ENCODE results near the gene PHLDB1.

The PHLDB1 gene

GRCh38 chr11:118622376-118623268 lies 15.2 kb downstream of the PHLDB1 start:
- H3K27ac Mint-ChIP-seq: no peak overlapping the region
- H3K27me3 Mint-ChIP-seq: peaks cover 15% of the 10 kb centered on the region
- H3K4me1 Mint-ChIP-seq: peaks cover 11% of the 10 kb centered on the region
- DNase-seq (no peak), ATAC-seq (no peak)
- H3K9me3 Mint-ChIP-seq: no peaks in the 10 kb centered on the region
- no peaks in the 10 kb centered on the region for H3K36me3 Mint-ChIP-seq (ENCODE audit: low read depth)
- H3K4me3 Mint-ChIP-seq: no peak overlapping the region

DNA sequence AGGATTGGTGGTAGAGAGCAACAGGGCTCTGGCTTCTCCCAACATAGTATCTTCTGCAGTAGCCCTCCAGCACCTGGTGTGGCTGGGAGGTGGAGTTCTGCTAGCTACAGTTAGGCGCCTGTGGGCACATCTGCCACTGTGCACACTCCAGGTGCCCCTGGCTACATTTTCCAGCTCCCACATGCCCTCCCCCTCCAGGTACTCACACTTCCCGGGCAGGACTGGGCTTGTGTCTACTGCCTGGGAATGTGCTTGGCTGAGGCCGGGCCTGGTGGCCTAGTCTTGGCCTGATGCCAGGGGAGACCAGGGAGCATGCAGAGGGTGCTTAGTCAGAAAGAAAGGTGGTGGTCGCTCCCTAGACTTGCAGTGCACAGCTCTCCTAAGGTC lies 15.8 kb downstream of the PHLDB1 start:
- H3K27me3 Mint-ChIP-seq: peaks cover 15% of the 10 kb centered on the region
- H3K9me3 Mint-ChIP-seq: no peaks in the 10 kb centered on the region
- peaks cover 11% of the 10 kb centered on the region for H3K4me1 Mint-ChIP-seq
- H3K27ac Mint-ChIP-seq: no peak overlapping the region
- no peaks in the 10 kb centered on the region for H3K36me3 Mint-ChIP-seq (ENCODE audit: low read depth)
- no peak for ATAC-seq
- no peak overlapping the region for H3K4me3 Mint-ChIP-seq
- no peak for DNase-seq

DNA sequence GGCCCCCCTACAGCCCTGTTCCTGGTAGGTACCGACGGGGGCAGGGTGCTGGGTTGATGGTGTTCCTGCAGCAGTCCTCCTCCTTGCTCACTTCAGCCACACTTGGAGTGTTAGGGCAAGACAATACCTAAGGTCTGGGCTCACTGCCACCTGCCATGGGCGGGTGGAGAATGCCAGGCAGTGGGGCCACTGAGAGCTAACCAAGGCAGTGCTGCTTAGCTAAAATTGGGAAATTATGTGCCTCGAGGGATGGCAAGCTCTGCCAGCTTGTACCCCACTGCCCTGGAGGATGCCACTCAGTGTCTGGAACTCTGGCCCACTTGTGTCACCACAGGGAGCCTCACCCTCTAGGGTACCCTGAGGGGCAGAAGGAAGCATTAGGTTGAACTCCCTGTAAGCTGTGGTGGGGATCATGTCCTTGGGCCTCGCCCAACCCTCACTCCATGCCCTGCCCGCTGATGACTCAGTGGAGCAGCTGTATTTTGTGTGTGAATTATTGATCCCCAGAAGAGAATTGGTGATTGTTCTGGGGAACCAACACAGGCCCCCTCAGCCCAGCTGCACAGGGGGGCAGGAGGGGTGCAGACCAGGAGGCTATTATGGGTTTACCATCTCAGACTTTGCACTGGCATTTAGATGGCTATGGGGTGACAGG lies 17.7 kb downstream of the PHLDB1 start:
- ATAC-seq (no peak), DNase-seq (no peak)
- Mint-ChIP-seq H3K4me3 (no peak overlapping the region), H3K27ac (no peak overlapping the region), H3K4me1 (peaks cover 7% of the 10 kb centered on the region), H3K9me3 (no peaks in the 10 kb centered on the region), H3K36me3 (ENCODE audit: low read depth) (no peaks in the 10 kb centered on the region), H3K27me3 (peaks cover 12% of the 10 kb centered on the region)

- ATAC-seq (no peak), DNase-seq (no peak)
- H3K4me3 Mint-ChIP-seq: no peak overlapping the region
- peaks cover 7% of the 10 kb centered on the region for H3K27me3 Mint-ChIP-seq
- no peaks in the 10 kb centered on the region for H3K9me3 Mint-ChIP-seq
- no peak overlapping the region for H3K27ac Mint-ChIP-seq
- H3K36me3 Mint-ChIP-seq (ENCODE audit: low read depth): no peaks in the 10 kb centered on the region
- peaks cover 5% of the 10 kb centered on the region for H3K4me1 Mint-ChIP-seq
Observed at GRCh38 chr11:118625976-118626375, 18.6 kb downstream of the PHLDB1 start.

DNA sequence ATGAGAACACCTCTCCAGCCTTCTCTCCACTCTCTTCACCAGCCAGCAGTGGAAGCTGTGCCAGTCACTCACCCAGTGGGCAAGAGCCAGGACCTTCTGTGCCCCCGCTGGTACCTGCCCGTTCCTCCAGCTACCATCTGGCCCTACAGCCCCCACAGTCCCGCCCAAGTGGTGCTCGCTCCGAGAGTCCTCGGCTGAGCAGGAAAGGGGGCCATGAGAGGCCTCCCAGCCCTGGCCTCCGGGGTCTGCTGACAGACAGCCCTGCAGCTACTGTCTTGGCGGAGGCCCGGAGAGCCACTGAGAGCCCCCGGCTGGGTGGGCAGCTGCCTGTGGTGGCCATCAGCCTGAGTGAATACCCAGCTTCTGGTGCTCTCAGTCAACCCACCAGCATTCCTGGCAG lies 20.2 kb downstream of the PHLDB1 start:
- ATAC-seq (no peak), DNase-seq (no peak)
- no peaks in the 10 kb centered on the region for H3K27me3 Mint-ChIP-seq
- H3K36me3 Mint-ChIP-seq (ENCODE audit: low read depth): no peaks in the 10 kb centered on the region
- H3K4me3 Mint-ChIP-seq: no peak overlapping the region
- no peaks in the 10 kb centered on the region for H3K9me3 Mint-ChIP-seq
- no peaks in the 10 kb centered on the region for H3K4me1 Mint-ChIP-seq
- no peak overlapping the region for H3K27ac Mint-ChIP-seq

DNA sequence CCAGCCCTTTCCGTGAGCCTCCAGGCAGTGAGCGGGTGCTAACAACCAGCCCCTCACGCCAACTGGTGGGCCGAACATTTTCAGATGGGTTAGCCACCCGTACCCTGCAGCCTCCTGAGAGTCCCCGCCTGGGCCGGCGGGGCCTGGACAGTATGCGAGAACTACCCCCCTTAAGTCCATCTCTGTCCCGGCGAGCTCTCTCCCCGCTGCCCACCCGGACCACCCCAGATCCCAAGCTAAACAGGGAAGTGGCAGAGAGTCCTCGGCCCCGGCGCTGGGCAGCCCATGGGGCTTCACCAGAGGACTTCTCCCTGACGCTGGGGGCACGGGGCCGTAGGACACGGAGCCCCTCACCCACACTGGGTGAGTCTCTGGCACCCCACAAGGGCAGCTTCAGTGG lies 20.6 kb downstream of the PHLDB1 start:
- Mint-ChIP-seq H3K27ac (no peak overlapping the region), H3K9me3 (no peaks in the 10 kb centered on the region), H3K4me1 (no peaks in the 10 kb centered on the region), H3K4me3 (no peak overlapping the region), H3K27me3 (no peaks in the 10 kb centered on the region), H3K36me3 (ENCODE audit: low read depth) (no peaks in the 10 kb centered on the region)
- DNase-seq (no peak), ATAC-seq (no peak)

DNA sequence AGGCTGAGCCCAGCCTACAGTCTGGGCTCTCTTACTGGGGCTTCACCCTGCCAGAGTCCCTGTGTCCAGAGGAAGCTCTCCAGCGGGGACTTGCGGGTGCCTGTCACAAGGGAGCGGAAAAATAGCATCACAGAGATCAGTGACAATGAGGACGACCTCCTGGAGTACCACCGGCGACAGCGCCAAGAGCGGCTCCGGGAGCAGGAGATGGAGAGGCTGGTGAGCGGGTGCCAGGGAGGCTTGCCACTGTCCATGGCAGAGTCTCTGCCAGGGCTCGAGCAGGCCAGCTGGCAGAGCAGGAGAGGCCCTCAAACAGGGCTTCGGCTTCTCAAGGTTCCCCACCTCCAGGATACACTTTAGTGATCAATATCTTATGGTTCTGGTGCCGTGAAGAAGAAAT lies 21.0 kb downstream of the PHLDB1 start:
- DNase-seq: no peak
- no peaks in the 10 kb centered on the region for H3K27me3 Mint-ChIP-seq
- H3K27ac Mint-ChIP-seq: no peak overlapping the region
- no peaks in the 10 kb centered on the region for H3K4me1 Mint-ChIP-seq
- H3K9me3 Mint-ChIP-seq: no peaks in the 10 kb centered on the region
- H3K4me3 Mint-ChIP-seq: no peak overlapping the region
- no peaks in the 10 kb centered on the region for H3K36me3 Mint-ChIP-seq (ENCODE audit: low read depth)
- ATAC-seq: no peak

DNA sequence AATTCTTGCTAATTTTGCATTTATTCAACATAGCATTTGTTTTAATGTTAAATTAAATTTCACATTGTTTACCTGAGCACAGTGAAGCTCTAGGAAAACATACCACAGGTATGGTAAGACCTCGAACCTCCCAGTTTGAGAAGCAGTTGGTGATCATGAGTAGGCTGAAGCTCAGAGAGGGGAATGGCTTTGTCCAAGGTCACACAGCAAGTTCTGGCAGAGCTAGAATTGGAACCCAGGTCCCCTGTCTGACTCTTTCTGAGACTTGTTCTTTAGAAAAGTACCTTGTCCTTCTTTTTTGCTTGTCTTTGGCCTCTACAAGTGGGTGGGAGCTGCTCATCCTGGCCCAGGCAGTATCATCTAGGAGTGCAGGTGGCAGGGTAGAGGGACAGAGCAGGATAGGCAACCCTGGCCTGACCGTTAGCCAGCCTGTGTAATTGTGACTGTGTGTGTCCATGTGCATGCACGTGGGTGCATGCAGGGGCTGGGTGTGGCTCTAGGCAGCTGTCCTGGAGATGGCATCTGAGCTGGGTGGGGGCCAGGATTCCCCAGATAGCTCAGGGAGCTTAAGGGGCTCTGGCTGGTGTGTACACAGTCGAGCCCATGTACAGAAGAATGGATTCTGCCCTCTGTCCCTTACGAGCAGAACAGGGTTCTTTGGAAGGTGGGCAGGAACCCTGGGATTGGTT lies 21.6 kb downstream of the PHLDB1 start:
- DNase-seq: no peak
- Mint-ChIP-seq H3K4me1 (no peaks in the 10 kb centered on the region), H3K4me3 (no peak overlapping the region), H3K36me3 (ENCODE audit: low read depth) (no peaks in the 10 kb centered on the region), H3K9me3 (no peaks in the 10 kb centered on the region), H3K27me3 (no peaks in the 10 kb centered on the region), H3K27ac (no peak overlapping the region)
- ATAC-seq: no peak

- Mint-ChIP-seq H3K9me3 (no peaks in the 10 kb centered on the region), H3K4me3 (no peak overlapping the region), H3K36me3 (ENCODE audit: low read depth) (no peaks in the 10 kb centered on the region), H3K27me3 (no peaks in the 10 kb centered on the region), H3K4me1 (no peaks in the 10 kb centered on the region), H3K27ac (no peak overlapping the region)
- ATAC-seq: no peak
- DNase-seq: no peak
Observed at GRCh38 chr11:118629761-118630661, 22.6 kb downstream of the PHLDB1 start.

DNA sequence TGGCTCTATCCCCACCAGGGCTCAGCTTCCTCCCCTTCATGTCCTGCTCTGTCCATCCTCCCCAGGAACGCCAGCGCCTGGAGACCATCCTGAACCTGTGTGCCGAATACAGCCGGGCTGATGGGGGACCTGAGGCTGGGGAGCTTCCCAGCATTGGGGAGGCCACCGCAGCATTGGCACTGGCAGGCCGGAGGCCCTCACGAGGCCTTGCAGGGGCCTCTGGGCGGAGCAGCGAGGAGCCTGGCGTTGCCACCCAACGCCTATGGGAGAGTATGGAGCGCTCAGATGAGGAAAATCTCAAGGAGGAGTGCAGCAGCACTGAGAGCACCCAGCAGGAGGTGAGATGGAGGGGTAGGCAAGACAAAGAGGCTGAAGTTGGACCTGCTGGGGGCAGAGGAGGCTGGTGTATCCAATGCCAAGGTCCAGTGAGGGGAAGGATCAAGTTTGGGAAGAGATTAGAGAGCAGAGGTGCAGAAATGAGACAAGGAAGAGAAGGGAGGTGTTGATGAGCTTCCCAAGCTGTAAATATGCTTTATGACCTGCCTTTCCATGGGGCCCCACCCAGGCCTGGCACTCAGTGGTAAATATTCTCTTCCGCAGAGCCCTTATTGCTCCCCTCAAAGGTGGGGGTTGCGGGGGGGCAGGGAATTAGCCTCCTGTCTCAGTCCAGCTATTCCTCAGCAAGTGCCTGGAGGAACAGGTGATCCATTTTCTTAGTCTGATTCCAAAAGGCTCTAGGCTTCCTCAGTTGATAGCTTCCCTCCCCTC lies 23.9 kb downstream of the PHLDB1 start:
- no peak overlapping the region for H3K4me3 Mint-ChIP-seq
- no peaks in the 10 kb centered on the region for H3K27me3 Mint-ChIP-seq
- no peaks in the 10 kb centered on the region for H3K9me3 Mint-ChIP-seq
- H3K27ac Mint-ChIP-seq: no peak overlapping the region
- H3K36me3 Mint-ChIP-seq (ENCODE audit: low read depth): no peaks in the 10 kb centered on the region
- ATAC-seq: no peak
- no peaks in the 10 kb centered on the region for H3K4me1 Mint-ChIP-seq
- no peak for DNase-seq

- no peak for DNase-seq
- Mint-ChIP-seq H3K27me3 (no peaks in the 10 kb centered on the region), H3K9me3 (no peaks in the 10 kb centered on the region), H3K36me3 (ENCODE audit: low read depth) (no peaks in the 10 kb centered on the region), H3K4me1 (no peaks in the 10 kb centered on the region), H3K27ac (no peak overlapping the region), H3K4me3 (no peak overlapping the region)
- no peak for ATAC-seq
Observed at GRCh38 chr11:118632577-118633318, 25.3 kb downstream of the PHLDB1 start.

DNA sequence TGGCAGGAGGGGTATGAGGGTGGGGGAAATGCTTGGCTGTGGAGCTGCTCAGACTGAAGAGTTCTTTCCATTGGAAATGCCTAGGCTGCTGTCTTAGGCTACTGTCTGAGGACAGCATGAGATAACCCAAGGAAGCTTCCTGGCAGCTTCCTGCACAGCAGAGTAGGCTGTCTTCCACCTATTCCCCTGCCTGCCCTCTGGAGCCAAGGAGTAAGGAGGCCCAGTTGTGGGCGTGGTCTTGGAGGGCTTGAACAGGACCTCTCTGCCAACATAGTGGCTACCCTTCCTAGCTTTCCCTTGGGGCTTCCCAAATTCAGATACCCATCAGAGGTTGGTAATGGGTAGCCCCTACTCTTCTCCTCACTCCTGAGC lies 25.9 kb downstream of the PHLDB1 start:
- no peak for ATAC-seq

DNA sequence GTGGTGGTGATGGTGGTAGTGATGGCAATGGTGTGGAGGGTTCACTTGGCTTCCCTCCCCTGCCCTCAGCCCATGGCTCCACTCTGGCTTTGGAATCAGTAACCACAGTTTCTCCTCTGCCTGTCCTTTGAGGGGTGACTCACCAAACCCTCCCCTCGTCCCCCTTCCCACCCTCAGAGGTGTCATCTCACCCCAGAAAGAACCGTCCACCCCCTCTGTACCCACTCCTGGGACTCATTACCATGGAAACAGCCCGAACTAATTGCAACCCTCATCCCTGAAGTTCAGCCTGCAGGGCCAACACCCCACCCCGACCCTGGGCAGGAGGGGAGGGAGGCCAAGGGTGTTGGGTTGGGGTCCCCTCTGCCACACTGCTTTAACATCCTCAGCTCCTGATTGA lies 26.6 kb downstream of the PHLDB1 start:
- Mint-ChIP-seq H3K4me1 (no peaks in the 10 kb centered on the region), H3K9me3 (no peaks in the 10 kb centered on the region), H3K4me3 (no peak overlapping the region), H3K27ac (no peak overlapping the region), H3K36me3 (ENCODE audit: low read depth) (no peaks in the 10 kb centered on the region), H3K27me3 (no peaks in the 10 kb centered on the region)
- ATAC-seq (no peak), DNase-seq (no peak)

More for the DNA sequence above, 25.9 kb downstream of the PHLDB1 start:
- H3K4me1 Mint-ChIP-seq: no peaks in the 10 kb centered on the region
- H3K27me3 Mint-ChIP-seq: no peaks in the 10 kb centered on the region
- no peak for DNase-seq
- no peak overlapping the region for H3K4me3 Mint-ChIP-seq
- no peaks in the 10 kb centered on the region for H3K9me3 Mint-ChIP-seq
- no peaks in the 10 kb centered on the region for H3K36me3 Mint-ChIP-seq (ENCODE audit: low read depth)
- H3K27ac Mint-ChIP-seq: no peak overlapping the region
